GM18867 (cell line): Measurements from ENCODE around the gene HSPB9.
"Not testable (repeated sequence)": the region's sequence is repeated elsewhere in the genome, so short reads cannot be mapped to it uniquely, and the experiment has no call there.

Experiments
- ATAC-seq: cut with Tn5 transposase; IDR thresholded peaks from one replicate; pipeline ENCODE4 v1.9.1; 2021; ENCODE audit warnings: mild to moderate bottlenecking, moderate library complexity; ENCODE audit not compliant: unreplicated experiment

HSPB9 gene

DNA sequence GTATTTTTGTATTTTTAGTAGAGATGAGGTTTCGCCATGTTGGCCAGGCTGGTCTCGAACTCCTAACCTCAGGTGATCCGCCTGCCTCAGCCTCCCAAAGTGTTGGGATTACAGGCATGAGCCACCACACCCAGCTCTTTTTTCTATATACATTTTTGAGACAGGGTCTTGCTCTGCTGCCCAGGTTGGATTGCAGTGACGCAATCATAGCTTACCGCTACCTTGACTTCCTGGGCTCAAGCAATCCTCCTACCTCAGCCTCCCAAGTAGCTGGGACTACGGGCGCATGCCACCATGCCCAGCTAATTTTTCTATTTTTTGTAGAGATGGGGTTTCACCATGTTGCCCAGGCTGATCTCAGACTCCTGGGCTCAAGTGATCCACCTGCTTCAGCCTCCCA, 18.1 kb downstream of the HSPB9 start:
- ATAC-seq, result not testable (repeated sequence)

DNA sequence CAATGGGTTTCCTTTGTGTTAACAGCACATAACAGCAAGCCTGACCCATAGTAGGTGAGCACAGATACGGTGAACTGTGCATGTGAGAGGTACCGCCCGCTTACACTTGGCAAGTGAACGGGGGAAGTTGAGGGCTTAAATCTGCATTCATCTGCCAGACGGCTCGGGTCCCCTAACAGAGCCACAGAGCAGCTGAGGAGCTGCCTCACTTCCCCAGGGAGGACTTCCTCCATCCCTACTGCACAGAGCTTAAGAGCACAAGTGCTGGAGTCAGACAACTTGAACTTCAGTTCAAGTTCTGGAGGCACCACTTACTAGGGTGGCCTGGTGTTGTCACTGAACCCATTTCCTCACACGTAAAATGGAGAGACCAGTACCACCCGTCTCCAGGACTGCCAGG, 18.8 kb downstream of the HSPB9 start:
- no peak for ATAC-seq

DNA sequence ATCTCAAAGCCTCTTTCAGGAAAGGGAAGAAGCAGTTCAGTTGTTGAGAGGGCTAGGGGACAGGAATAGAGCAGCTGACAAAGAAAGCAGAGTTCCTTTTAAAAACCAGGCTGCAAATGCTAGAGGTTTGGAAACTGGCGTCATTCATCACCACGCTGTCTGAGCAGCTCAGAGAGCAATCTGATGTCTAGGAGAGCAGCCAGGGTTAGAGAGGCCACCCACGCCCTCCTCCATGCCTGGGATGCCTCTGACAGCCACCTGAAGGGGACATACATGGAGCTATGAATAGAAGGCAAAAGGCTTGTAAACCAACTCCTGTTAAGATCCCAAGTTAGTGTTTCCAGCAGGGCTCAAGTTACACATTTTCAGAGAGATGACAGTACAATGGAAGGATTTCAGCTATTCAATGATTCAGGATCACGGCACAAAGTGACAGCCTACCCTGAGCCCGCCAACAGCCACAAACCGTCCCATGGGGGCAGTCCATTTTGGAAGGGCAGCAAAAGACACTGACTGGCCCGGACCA, 19.8 kb downstream of the HSPB9 start:
- ATAC-seq, result no peak

DNA sequence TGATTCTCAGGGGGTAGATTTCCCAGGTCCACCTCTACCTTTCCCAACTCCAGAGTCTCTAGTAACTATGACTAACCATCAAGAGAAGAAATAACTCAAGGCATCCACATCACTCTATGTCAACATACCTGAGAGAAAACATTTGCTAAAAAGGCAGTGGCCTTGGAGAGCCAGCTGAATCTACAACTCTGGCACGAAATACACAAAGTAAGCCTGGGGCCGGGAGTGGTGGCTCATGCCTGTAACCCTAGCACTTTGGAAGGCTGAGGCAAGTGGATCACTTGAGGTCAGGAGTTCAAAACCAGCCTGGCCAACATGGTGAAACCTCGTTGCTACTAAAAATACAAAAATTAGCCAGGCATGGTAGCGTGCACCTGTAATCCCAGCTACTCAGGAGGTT, 20.5 kb downstream of the HSPB9 start:
- not testable (repeated sequence) for ATAC-seq

DNA sequence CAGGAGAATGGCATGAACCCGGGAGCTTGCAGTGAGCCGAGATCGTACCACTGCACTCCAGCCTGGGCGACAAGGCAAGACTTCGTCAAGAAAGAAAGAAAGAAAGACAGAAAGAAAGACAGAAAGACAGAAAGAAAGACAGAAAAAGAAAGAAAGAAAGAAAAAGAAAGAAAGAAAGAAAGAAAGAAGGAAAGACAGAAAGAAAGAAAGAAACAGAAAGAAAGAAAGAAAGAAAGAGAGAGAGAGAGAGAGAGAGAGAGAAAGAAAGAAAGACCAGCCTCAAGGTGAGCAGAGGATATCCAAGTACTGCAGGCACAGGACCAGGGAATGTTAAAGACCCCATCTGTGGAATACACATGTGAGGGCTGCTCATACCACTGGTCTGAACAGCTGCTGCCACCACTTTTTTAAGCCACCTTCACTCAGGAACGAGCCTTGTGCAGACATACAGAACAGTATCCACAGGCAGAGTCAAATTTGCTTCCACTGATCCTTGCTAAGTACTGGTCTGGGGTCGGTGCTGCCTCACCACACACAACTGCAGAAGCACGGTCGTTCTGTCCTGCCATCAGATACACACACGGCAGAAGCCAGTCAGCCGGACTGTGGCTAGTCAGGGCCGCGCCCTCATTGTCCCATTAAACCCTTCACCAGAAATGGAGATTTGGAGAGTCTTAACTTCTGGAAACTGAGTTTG, 24.5 kb downstream of the HSPB9 start:
- ATAC-seq, result no peak

DNA sequence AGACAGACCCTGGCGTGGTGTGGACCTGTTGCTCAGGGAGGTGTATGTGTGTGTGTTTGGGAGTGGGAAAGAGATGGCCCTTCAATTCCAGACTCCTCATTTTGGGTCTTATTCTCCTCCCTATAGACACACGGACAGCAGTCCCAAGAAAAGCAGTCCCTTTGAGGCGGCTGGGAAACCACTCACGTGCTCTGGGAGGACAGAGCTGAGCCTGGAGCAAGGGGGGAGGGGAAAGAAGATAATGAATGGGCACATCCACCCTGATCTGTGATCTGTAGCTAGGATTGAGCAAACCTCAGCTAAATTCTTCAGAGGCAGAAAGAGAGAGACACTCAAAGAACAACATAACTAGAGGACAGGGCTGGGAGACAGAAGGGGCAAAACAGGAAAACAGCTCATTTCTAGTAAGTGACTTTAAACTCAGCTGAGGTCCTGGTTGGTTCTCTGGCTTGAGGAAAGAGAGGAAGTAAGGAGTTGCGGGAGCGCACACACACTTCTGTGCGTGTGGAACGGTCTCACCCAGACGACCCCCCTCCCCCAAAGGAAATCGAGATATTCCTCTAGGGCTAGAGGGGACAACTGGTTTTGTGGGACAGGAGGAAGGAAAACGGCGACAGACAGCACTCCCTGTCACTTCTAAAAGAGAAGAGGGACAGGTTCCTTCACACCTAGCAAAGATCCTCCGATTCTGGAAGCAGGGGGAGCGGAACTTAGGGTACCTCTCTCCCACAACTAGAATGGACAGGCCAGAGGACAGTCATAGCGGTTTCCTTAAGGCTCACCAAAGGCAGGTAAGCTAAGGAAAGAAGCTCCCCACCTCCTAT, 31.5 kb downstream of the HSPB9 start:
- no peak for ATAC-seq

DNA sequence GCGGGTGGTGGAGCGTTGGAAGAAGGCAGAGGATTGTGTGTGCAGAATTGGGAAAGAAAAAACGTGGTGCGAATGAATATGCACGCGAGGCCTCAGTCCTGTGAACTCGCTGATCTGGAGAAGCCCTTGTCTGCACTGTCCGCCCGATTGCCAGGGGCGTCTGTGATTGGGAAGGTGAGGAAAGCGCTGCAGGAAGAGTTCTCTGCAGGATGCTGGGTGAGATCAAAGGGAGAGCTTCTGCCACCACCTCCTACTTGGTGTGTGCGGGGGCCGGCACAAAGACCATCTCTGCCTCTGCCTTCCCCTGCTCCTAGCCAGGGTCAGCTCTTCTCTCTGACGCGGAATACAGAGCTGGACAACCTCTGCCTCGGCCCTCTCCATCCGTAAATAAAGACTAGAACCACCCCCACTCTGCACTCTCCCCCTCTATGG, 33.0 kb downstream of the HSPB9 start:
- ATAC-seq, result no peak

DNA sequence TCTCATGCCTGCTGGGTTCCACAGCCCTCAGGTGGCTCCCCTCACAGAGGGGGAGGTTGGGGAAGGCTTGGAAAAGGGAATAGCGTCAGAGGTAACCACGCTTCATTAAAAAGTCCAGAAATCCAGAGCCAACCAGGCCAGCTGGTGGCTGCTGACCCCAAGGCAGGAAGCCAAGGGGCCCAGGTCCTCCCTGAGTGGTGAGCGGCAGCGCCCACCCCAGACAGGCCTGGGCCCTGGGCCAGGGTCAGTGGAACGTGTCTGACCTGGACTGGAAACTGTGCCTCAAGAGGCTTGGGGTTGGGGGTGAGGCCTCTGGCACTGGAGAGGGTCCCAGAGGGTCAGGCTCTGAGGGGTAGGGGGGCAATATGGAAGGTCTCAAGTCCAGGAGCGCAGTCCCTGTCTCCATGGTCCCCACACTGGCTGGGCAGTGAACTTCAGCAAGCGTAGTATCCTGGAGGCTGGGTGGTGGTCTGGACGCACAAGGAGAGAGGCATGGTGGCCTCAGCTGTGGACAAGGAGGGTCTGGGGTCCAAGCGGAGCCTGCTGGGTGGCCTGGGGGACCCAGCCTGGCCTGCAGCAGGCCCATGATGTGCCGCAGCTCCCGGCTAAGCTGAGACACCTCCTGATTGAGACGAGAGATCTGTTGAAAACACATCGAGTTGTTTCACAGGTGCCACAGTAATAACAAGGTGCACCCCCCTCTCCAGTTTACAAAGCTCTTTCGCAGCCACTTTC, 37.4 kb downstream of the HSPB9 start:
- no peak for ATAC-seq

DNA sequence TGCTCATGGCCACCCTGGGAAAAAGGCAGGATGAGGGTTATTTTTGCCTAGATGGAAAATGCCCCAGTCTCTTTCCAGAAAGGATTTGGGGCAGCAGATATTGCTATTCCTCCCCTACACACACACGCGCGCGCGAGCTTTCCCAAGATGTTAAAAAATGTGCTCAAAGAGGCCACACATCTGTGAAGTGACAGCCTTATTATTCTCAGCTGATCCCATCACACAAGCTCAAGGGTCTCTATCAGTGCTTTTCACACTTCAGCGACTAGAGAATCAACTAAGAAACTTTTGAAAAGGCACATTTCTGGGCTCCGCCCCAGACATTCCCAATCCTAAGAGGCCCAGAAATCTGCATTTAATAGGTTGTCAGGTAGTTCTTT, 37.9 kb downstream of the HSPB9 start:
- ATAC-seq, result no peak

DNA sequence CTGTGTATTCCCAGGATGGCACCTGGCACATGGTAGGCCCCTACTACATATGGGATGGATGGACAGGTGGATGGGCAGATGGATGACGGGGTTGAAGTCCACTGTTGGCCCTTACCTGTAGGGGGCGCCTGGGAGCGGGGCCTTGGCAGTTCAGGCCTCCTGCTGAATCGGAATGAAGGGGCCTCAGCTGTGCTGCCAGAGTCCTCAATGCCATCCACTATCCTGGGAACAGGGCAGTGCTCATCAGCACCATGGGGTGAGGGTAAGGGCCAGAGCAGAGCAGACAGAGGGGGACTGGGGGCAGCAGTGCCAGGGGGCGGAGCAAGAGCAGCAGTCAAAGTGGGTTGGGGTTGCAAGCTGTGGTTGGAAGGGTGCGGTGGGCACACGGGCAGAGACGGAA, 40.5 kb downstream of the HSPB9 start:
- no peak for ATAC-seq

DNA sequence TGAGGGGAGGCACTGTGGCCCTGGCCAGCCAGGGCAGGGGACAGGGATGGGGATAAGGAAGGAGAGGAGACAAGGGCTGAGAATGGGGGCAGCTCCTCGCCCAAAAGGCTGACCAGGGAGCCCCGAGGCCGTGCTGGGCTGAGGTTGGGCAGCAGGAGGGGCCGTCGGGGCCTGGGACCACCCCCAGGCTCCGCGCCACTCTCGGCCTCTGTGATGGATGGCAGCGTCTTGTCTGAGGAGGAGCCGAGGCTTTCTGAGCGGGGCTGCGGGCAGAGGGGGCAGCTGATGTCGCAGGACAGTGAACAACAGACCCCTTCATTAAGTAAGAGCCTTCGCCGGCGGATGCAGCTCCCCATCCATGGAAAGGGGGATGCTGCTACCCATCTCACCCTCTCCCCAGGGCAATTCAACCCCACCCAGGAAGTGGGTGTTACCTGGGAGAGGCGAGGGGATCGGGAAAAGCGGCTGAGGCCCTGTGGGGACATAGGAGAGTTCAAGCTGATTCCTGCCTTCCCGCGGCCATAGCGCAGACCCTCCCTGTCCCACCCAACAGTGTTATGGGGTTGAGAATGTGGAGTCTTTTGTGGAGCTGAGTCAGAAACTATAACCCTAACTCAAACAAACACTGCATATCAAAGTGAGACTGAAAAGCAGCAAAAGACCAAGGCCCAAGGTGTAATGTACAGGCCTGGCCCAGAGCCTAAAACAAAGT, 41.2 kb downstream of the HSPB9 start:
- ATAC-seq, result no peak

DNA sequence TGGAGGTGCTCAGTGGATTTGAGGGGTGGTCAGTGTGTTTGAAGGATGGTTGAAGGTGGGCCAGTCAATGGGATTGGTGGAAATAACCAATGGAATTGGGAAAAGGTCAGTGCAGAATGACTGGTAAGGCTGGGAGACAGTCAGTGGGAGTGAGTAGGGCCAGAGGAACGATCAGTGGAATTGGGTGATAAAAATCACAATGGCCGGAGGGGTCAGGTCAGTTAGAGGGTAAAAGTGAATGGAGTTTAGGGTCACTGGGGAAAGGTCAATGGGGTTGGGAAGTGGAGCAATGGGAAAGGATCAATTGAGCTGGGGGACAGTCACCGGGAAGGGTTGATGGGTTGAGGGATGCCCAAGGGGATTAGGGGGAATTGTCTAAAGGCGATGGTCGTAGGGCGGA, 43.1 kb downstream of the HSPB9 start:
- ATAC-seq, result no peak

DNA sequence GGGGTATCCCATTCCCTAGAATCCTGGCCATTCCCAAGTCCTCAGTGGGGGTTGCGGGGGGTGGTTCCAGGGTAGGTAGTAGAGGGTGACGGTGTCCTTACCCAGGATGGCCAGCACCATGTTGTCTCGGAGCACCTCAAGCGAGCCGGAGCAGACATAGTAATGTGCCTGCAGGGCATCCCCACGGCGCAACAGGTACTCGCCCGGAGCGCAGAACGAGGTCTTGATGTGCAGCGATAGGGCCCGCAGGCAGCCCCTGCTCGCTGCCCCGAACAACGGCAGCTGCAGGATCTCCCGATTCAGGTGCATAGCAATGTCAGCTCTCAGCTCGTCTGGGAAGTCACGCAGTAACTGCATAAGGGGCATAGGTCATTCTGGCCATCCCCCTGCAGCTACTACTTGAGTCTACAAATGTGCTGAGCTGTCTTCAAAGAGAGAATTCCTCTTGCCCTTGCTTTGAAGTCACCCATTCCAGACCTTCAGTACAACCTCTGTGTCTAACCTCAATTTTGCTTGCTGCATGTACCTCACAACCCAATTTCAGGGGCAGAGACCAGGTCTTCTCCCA, 43.7 kb downstream of the HSPB9 start:
- ATAC-seq, result no peak

DNA sequence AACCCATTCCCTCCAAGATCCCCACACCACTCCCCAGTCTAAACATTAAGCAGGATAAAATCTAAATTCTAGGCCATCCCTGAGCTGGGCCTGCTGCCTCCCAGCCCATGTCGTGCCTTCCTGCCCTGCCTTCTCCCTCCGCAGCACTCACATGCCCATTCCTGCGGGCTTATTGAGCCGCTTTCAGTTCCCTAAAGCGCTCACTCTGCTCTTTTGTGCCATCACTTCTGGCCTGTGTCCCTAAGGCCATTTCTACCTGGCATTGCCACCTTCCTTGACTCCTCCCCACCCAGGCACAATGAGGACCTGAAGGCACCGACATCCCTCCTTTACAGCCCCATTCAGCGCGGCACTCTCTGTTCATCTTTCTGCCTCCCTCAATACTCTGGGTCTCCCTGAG, 45.2 kb downstream of the HSPB9 start:
- no peak for ATAC-seq

DNA sequence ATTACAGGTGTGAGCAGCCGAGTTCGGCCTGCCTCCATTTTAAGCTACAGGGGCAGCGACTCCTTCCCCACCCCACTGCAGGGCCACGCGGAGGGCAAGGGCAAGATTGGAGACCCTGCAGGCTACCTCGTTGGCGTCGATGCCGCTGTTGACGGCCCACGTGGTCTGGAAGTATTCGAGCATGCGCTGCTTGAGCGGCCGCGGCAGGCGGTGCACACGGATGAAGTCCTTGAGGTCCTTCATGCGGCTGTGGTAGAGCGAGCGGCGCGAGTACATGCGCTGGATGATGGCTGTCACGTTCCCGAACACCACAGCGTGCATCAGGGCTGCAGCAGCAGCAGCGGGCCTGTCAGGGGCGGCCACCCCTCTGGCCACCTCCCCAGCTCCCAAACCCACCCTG, 46.7 kb downstream of the HSPB9 start:
- ATAC-seq, result no peak

DNA sequence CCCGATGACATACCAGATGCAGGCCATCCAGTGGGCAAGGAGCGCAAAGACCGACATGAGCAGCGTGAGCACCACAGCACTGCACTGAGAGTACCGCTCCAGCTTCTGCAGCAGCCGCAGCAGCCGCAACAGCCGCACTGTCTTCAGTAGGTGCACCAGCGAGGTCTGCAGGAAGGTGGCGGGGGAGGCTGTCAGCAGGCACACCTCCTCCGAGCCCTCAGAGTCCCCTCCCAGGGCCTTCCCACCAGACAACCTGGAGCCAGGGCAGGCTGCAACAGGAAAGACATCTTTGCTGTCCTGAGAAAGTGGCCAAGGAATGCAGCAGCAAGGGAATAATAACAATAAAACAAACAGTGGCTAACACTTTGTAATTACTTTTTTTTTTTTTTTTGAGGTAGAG, 49.2 kb downstream of the HSPB9 start:
- ATAC-seq, result no peak
